ENCODE measurements around the gene LRRC74B. TPM values are rescaled to one million over a fixed set of nuclear protein-coding genes. Genes with fewer than 3 reads are reported as not detected.
"Not testable (repeated sequence)": the region's sequence is repeated elsewhere in the genome, so short reads cannot be mapped to it uniquely, and the experiment has no call there.

Gene LRRC74B
- total and polyA plus RNA-seq, 4 experiments from 2014 or later = not detected

DNA sequence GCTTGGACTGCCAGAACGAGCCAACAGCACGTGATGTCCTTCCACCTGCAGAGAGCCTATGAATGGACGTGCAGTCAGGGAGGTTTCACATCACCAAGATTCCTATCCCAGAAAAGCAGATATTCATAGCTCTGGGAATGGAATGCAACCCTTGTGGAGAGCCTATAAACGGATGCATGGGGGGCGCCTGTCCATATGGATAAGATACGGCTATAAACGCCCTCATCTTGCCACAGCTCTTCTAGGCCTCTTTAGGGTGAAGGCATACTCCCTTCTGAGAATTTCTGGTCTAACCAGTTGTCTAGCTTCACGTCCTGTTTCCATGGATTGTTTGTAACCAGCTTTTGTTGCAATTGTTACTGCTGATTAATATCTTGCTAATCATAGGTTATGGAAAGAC is 26.1 kb downstream of the LRRC74B start:
- H3K36me3 Mint-ChIP-seq; H3K4me3 ChIP-seq (ENCODE audit: low read length in 2 of 2); H3K27ac ChIP-seq (ENCODE audit: low read depth, low read length); intact Hi-C loops (cut with micrococcal nuclease); DNase-seq; CTCF ChIA-PET (ENCODE audit: partially characterized antibody); H3K27me3 Mint-ChIP-seq; H3K9me3 Mint-ChIP-seq; H3K27ac Mint-ChIP-seq; H3K4me1 Mint-ChIP-seq; H3K9me3 ChIP-seq (ENCODE audit: control insufficient read depth in 1 of 2, low read length in 2 of 2); H3K27me3 ChIP-seq (ENCODE audit: insufficient read depth, low read length); H3K4me3 Mint-ChIP-seq; POLR2A ChIA-PET (ENCODE audit: partially characterized antibody); H3K36me3 ChIP-seq (ENCODE audit: insufficient read depth, low read length); H3K4me1 ChIP-seq (ENCODE audit: insufficient read depth, low read length): not testable (repeated sequence)

DNA sequence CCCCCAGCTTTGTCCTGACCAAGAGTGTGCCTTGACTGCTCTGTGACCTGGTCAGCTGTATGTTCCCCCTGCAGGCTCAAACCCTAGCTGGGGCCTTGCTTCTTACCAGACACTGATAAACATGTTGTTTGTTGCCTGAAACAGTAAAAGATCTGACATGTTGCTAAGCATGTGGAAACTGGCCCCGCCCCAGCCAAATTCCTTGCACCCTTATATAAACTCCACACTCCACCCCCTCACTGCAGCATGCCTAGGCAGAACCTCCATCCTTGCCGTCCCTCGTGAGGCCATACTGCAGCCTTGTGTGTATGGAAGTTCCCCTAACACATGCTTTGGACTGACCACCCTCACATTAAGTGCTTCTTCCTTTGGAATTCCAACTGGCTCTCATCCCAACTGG is 27.3 kb downstream of the LRRC74B start:
- Mint-ChIP-seq H3K9me3 (peaks cover 0 to 3% (median 0%) of the 10 kb centered on the region in 8 donors), H3K4me3 (no peak overlapping the region), H3K27me3 (no peaks in the 10 kb centered on the region), H3K27ac (no peak overlapping the region), H3K36me3 (no peaks in the 10 kb centered on the region), H3K4me1 (peaks cover 0 to 4% (median 0%) of the 10 kb centered on the region in 4 donors)
- Histone ChIP-seq H3K36me3 (ENCODE audit: insufficient read depth, low read length) (no peaks in the 10 kb centered on the region), H3K4me3 (ENCODE audit: low read length in 2 of 2) (no peak overlapping the region), H3K4me1 (ENCODE audit: insufficient read depth, low read length) (no peaks in the 10 kb centered on the region), H3K27me3 (ENCODE audit: insufficient read depth, low read length) (no peaks in the 10 kb centered on the region), H3K27ac (ENCODE audit: low read depth, low read length) (no peak overlapping the region), H3K9me3 (ENCODE audit: control insufficient read depth in 1 of 2, low read length in 2 of 2) (no peaks in the 10 kb centered on the region)
- CTCF ChIA-PET (ENCODE audit: partially characterized antibody) = no interaction called here
- intact Hi-C loops (cut with micrococcal nuclease) = no loop called here
- POLR2A ChIA-PET (ENCODE audit: partially characterized antibody) = no interaction called here
- DNase-seq = no peak

GRCh38 chr22:21073482-21073881 is 27.7 kb downstream of the LRRC74B start:
- H3K9me3 Mint-ChIP-seq = peaks cover 0 to 3% (median 0%) of the 10 kb centered on the region in 8 donors
- Histone ChIP-seq H3K9me3 (ENCODE audit: control insufficient read depth in 1 of 2, low read length in 2 of 2) (no peaks in the 10 kb centered on the region), H3K4me1 (ENCODE audit: insufficient read depth, low read length) (no peaks in the 10 kb centered on the region), H3K36me3 (ENCODE audit: insufficient read depth, low read length) (no peaks in the 10 kb centered on the region), H3K27me3 (ENCODE audit: insufficient read depth, low read length) (no peaks in the 10 kb centered on the region), H3K27ac (ENCODE audit: low read depth, low read length) (no peak overlapping the region), H3K4me3 (ENCODE audit: low read length in 2 of 2) (no peak overlapping the region)
- intact Hi-C loops (cut with micrococcal nuclease) = no loop called here
- no peaks in the 10 kb centered on the region for H3K27me3 Mint-ChIP-seq
- no peak for DNase-seq
- no peaks in the 10 kb centered on the region for H3K36me3 Mint-ChIP-seq
- no peak overlapping the region for H3K4me3 Mint-ChIP-seq
- no peak overlapping the region for H3K27ac Mint-ChIP-seq
- CTCF ChIA-PET (ENCODE audit: partially characterized antibody) = no interaction called here
- no peaks in the 10 kb centered on the region for H3K4me1 Mint-ChIP-seq
- POLR2A ChIA-PET (ENCODE audit: partially characterized antibody) = no interaction called here

- Histone ChIP-seq H3K27me3 (ENCODE audit: insufficient read depth, low read length) (no peaks in the 10 kb centered on the region), H3K4me3 (ENCODE audit: low read length in 2 of 2) (no peak overlapping the region), H3K4me1 (ENCODE audit: insufficient read depth, low read length) (no peaks in the 10 kb centered on the region), H3K36me3 (ENCODE audit: insufficient read depth, low read length) (no peaks in the 10 kb centered on the region), H3K9me3 (ENCODE audit: control insufficient read depth in 1 of 2, low read length in 2 of 2) (no peaks in the 10 kb centered on the region), H3K27ac (ENCODE audit: low read depth, low read length) (no peak overlapping the region)
- intact Hi-C loops (cut with micrococcal nuclease) = no loop called here
- CTCF ChIA-PET (ENCODE audit: partially characterized antibody) = no interaction called here
- no peak overlapping the region for H3K27ac Mint-ChIP-seq
- DNase-seq = no peak
- peaks cover 0 to 4% (median 0%) of the 10 kb centered on the region in 8 donors for H3K9me3 Mint-ChIP-seq
- H3K27me3 Mint-ChIP-seq = peaks cover 0 to 2% of the 10 kb centered on the region in 2 donors
- H3K4me3 Mint-ChIP-seq = no peak overlapping the region
- no peaks in the 10 kb centered on the region for H3K4me1 Mint-ChIP-seq
- POLR2A ChIA-PET (ENCODE audit: partially characterized antibody) = no interaction called here
- H3K36me3 Mint-ChIP-seq = no peaks in the 10 kb centered on the region
These were observed 28.5 kb downstream of the LRRC74B start for GRCh38 chr22:21074102-21074715.

GRCh38 chr22:21075516-21076138 is 29.9 kb downstream of the LRRC74B start:
- Histone ChIP-seq H3K4me1 (ENCODE audit: insufficient read depth, low read length) (no peaks in the 10 kb centered on the region), H3K9me3 (ENCODE audit: control insufficient read depth in 1 of 2, low read length in 2 of 2) (no peaks in the 10 kb centered on the region), H3K27ac (ENCODE audit: low read depth, low read length) (no peak overlapping the region), H3K4me3 (ENCODE audit: low read length in 2 of 2) (no peak overlapping the region), H3K36me3 (ENCODE audit: insufficient read depth, low read length) (no peaks in the 10 kb centered on the region), H3K27me3 (ENCODE audit: insufficient read depth, low read length) (no peaks in the 10 kb centered on the region)
- no peak overlapping the region for H3K4me3 Mint-ChIP-seq
- no peak overlapping the region for H3K27ac Mint-ChIP-seq
- ChIA-PET POLR2A (ENCODE audit: partially characterized antibody) (no interaction called here), CTCF (ENCODE audit: partially characterized antibody) (no interaction called here)
- H3K9me3 Mint-ChIP-seq = peaks cover 0 to 4% (median 0%) of the 10 kb centered on the region in 8 donors
- peaks cover 0 to 2% of the 10 kb centered on the region in 2 donors for H3K27me3 Mint-ChIP-seq
- intact Hi-C loops (cut with micrococcal nuclease) = no loop called here
- no peak for DNase-seq
- H3K36me3 Mint-ChIP-seq = no peaks in the 10 kb centered on the region
- no peaks in the 10 kb centered on the region for H3K4me1 Mint-ChIP-seq

- no peak overlapping the region for H3K4me3 Mint-ChIP-seq
- Histone ChIP-seq H3K4me1 (ENCODE audit: insufficient read depth, low read length) (no peaks in the 10 kb centered on the region), H3K9me3 (ENCODE audit: control insufficient read depth in 1 of 2, low read length in 2 of 2) (no peaks in the 10 kb centered on the region), H3K36me3 (ENCODE audit: insufficient read depth, low read length) (no peaks in the 10 kb centered on the region), H3K27me3 (ENCODE audit: insufficient read depth, low read length) (no peaks in the 10 kb centered on the region), H3K27ac (ENCODE audit: low read depth, low read length) (no peak overlapping the region), H3K4me3 (ENCODE audit: low read length in 2 of 2) (no peak overlapping the region)
- H3K9me3 Mint-ChIP-seq = peaks cover 0 to 1% (median 0%) of the 10 kb centered on the region in 8 donors
- H3K27me3 Mint-ChIP-seq = peaks cover 0 to 2% of the 10 kb centered on the region in 2 donors
- H3K4me1 Mint-ChIP-seq = no peaks in the 10 kb centered on the region
- intact Hi-C loops (cut with micrococcal nuclease) = no loop called here
- H3K36me3 Mint-ChIP-seq = no peaks in the 10 kb centered on the region
- ChIA-PET CTCF (ENCODE audit: partially characterized antibody) (no interaction called here), POLR2A (ENCODE audit: partially characterized antibody) (no interaction called here)
- no peak for DNase-seq
- H3K27ac Mint-ChIP-seq = no peak overlapping the region
These were observed 31.3 kb downstream of the LRRC74B start for GRCh38 chr22:21076912-21077625.

GRCh38 chr22:21077884-21078508 is 32.2 kb downstream of the LRRC74B start:
- Histone ChIP-seq H3K4me3 (ENCODE audit: low read length in 2 of 2) (no peak overlapping the region), H3K4me1 (ENCODE audit: insufficient read depth, low read length) (no peaks in the 10 kb centered on the region), H3K27me3 (ENCODE audit: insufficient read depth, low read length) (no peaks in the 10 kb centered on the region), H3K36me3 (ENCODE audit: insufficient read depth, low read length) (no peaks in the 10 kb centered on the region), H3K27ac (ENCODE audit: low read depth, low read length) (no peak overlapping the region), H3K9me3 (ENCODE audit: control insufficient read depth in 1 of 2, low read length in 2 of 2) (no peaks in the 10 kb centered on the region)
- Mint-ChIP-seq H3K9me3 (peaks cover 0 to 1% (median 0%) of the 10 kb centered on the region in 8 donors), H3K27me3 (peaks cover 0 to 2% of the 10 kb centered on the region in 2 donors), H3K36me3 (no peaks in the 10 kb centered on the region), H3K4me1 (no peaks in the 10 kb centered on the region), H3K4me3 (no peak overlapping the region), H3K27ac (no peak overlapping the region)
- ChIA-PET CTCF (ENCODE audit: partially characterized antibody) (no interaction called here), POLR2A (ENCODE audit: partially characterized antibody) (no interaction called here)
- no peak for DNase-seq
- intact Hi-C loops (cut with micrococcal nuclease) = no loop called here

Measured in CD4-positive, alpha-beta memory T cell (primary cell).